K562 (cell line): Measurements from ENCODE around the gene MYO1E. TPM values are rescaled to one million over a fixed set of nuclear protein-coding genes. Genes with fewer than 3 reads are reported as not detected.

Experiments used
- ATAC-seq: fragments of 200-7000 bp; cut with Tn5 transposase; 3 replicates; pipeline ENCODE4 v1.9.1; 2020; ENCODE audit warnings: moderate library complexity
- BruUV-seq: library from RNA; stranded (reverse); fragments of 400-500 nt; replicated peaks from 2 replicates; lab custom pipeline; 2021; lab: Mats Ljungman, UMichigan
- CTCF ChIA-PET: fragments of 300-600 bp; formaldehyde crosslinking; extraction: SDS; loops from one replicate; lab custom pipeline; 2021; ENCODE audit warnings: low intra/inter-chr PET ratio; lab: Yijun Ruan, JAX
- POLR2A ChIA-PET: fragments of 300-600, 350-650 bp; sonication (Branson Sonifier 250); formaldehyde crosslinking; extraction: SDS; loops from one replicate; lab custom pipeline; 2021; ENCODE audit warnings: antibody characterized with exemption, inconsistent platforms; lab: Yijun Ruan, JAX
- DNase-seq, 4 experiments: peaks; one replicate each; pipeline versions ENCODE4 v3.0.0 to v3.0.0-alpha.2; 2011 to 2018; ENCODE audit warnings: low spot score in 3 of 4, mixed read lengths in 3 of 4; ENCODE audit errors: extremely low read depth in 1 of 4
- FAIRE-seq: peaks from 2 replicates; lab custom pipeline; 2011; peaks lifted over from hg19 to GRCh38; lab: Jason Lieb, UNC
- H2AFZ ChIP-seq: 2 replicates; pipeline ENCODE4 v1.6.0; 2011; ENCODE audit warnings: low read depth, low read length, control low read depth, inconsistent platforms
- H3K27ac ChIP-seq: fragments of 200-600 bp; 3 replicates; pipeline ENCODE4 v1.8.0; 2011; ENCODE audit warnings: low read depth, mild to moderate bottlenecking, control low read depth, inconsistent platforms, low read length, moderate library complexity, mixed read lengths; ENCODE audit errors: extremely low read depth
- H3K27me3 ChIP-seq, 2 experiments: fragments of 300-600 bp in 1 of 2; 2 replicates in 1 of 2; 3 replicates in 1 of 2; pipeline versions ENCODE4 v1.6.0 to v1.8.0; 2011; ENCODE audit warnings: inconsistent platforms in 2 of 2, low read length in 2 of 2, mild to moderate bottlenecking in 1 of 2, mixed read lengths in 1 of 2, moderate library complexity in 1 of 2; ENCODE audit not compliant: control insufficient read depth in 2 of 2, insufficient read depth in 2 of 2
- H3K36me3 ChIP-seq: fragments of 300-600 bp; 3 replicates; pipeline ENCODE4 v1.8.0; 2011; ENCODE audit warnings: mild to moderate bottlenecking, low read length, inconsistent platforms; ENCODE audit not compliant: control insufficient read depth, insufficient read depth
- H3K4me1 ChIP-seq, 2 experiments: fragments of 200-600 bp in 1 of 2; replicated peaks in 1 of 2; 2 replicates in 1 of 2; 3 replicates in 1 of 2; pipeline versions ENCODE4 v1.5.1 to v1.8.0; 2011; ENCODE audit warnings: inconsistent platforms in 2 of 2, low read length in 2 of 2, mild to moderate bottlenecking in 1 of 2, mixed read lengths in 1 of 2, moderate library complexity in 1 of 2; ENCODE audit not compliant: control insufficient read depth in 2 of 2, insufficient read depth in 2 of 2
- H3K4me2 ChIP-seq: 2 replicates; pipeline ENCODE4 v1.6.1; 2011; ENCODE audit warnings: low read length, control low read depth, inconsistent platforms, mixed read lengths; ENCODE audit not compliant: insufficient read depth
- H3K4me3 ChIP-seq: fragments of 200-600 bp; sonication (generic), shearing (Covaris generic); 2 replicates; pipeline ENCODE4 v1.5.1; 2016; ENCODE audit warnings: control low read depth, inconsistent platforms
- H3K79me2 ChIP-seq: fragments of 200-600 bp; 3 replicates; pipeline ENCODE4 v1.8.0; 2011; ENCODE audit warnings: low read length, inconsistent platforms; ENCODE audit not compliant: control insufficient read depth, insufficient read depth
- H3K9ac ChIP-seq, 2 experiments: 2 replicates each; pipeline versions ENCODE4 v1.6.0 to v1.6.1; 2011; ENCODE audit warnings: low read depth in 2 of 2, low read length in 2 of 2, control low read depth in 1 of 2, inconsistent platforms in 1 of 2, mild to moderate bottlenecking in 1 of 2, mixed read lengths in 1 of 2; ENCODE audit not compliant: insufficient read depth in 1 of 2
- H3K9me1 ChIP-seq: one replicate; pipeline ENCODE4 v1.6.0; 2011; ENCODE audit warnings: inconsistent platforms, mild to moderate bottlenecking, low read length, moderate library complexity; ENCODE audit not compliant: control insufficient read depth, insufficient read depth
- H3K9me3 ChIP-seq: replicated peaks from 2 replicates; pipeline ENCODE4 v1.5.1; 2011; ENCODE audit warnings: low read depth, low read length, inconsistent platforms; ENCODE audit not compliant: control insufficient read depth, insufficient read depth
- H4K20me1 ChIP-seq: replicated peaks from 2 replicates; pipeline ENCODE4 v1.6.1; 2011; ENCODE audit warnings: low read length, inconsistent platforms, mixed read lengths; ENCODE audit not compliant: control insufficient read depth, insufficient read depth
- ETV1 ChIP-seq: fragments of 450-650 bp; conservative IDR thresholded peaks from 2 replicates; pipeline ENCODE4 v1.6.1; 2016; ENCODE audit warnings: missing genetic modification characterization, control low read depth, low read depth, missing compliant biosample characterization
- HDAC2 ChIP-seq: fragments of 450-650 bp; IDR thresholded peaks from 2 replicates; pipeline ENCODE4 v1.6.1; 2016; ENCODE audit warnings: mild to moderate bottlenecking
- POLR2G ChIP-seq: fragments of 200-400 bp; formaldehyde crosslinking; IDR thresholded peaks from 2 replicates; pipeline ENCODE4 v1.6.1; 2017; ENCODE audit warnings: low read depth, mild to moderate bottlenecking, antibody characterized with exemption, low read length, moderate library complexity
- RFX5 ChIP-seq: IDR thresholded peaks from 2 replicates; pipeline ENCODE4 v1.6.1; 2011; ENCODE audit warnings: low read depth, mild to moderate bottlenecking, improper control_type of control experiment, low read length
- SNAPC5 ChIP-seq: fragments of 250-450 bp; sonication (Bioruptor Pico); IDR thresholded peaks from 2 replicates; pipeline ENCODE4 v1.8.0; 2021; ENCODE audit warnings: moderate library complexity, mild to moderate bottlenecking, inconsistent platforms
- XRCC5 ChIP-seq: fragments of 200-400 bp; formaldehyde crosslinking; IDR thresholded peaks from 2 replicates; pipeline ENCODE4 v1.6.1; 2017; ENCODE audit warnings: low read depth, mild to moderate bottlenecking, low read length
- ZNF121 ChIP-seq: sonication (generic); formaldehyde crosslinking; conservative IDR thresholded peaks from 2 replicates; pipeline ENCODE4 v1.8.0; 2022; ENCODE audit warnings: missing genetic modification reagents
- ZZZ3 ChIP-seq: fragments of 450-650 bp; IDR thresholded peaks from 2 replicates; pipeline ENCODE4 v1.6.1; 2016; ENCODE audit warnings: antibody characterized with exemption, mild to moderate bottlenecking, moderate library complexity
- WGBS: fragments of 100-300 bp; shearing (Covaris generic); methylation state at CpG from one replicate; pipeline ENCODE4 v1.1.6; 2016; ENCODE audit warnings: low coverage, mixed read lengths; ENCODE audit not compliant: insufficient coverage; ENCODE audit errors: missing lambda C conversion rate; 5-methylcytosine and 5-hydroxymethylcytosine counted together
- in situ Hi-C: fragments of 300-500 bp; cut with MboI; formaldehyde crosslinking; loops from 4 replicates; pipeline ENCODE4 v1.15.0; 2018; ENCODE audit warnings: inconsistent platforms, mixed read lengths
- intact Hi-C: fragments of 100-400 bp; cut with micrococcal nuclease; formaldehyde crosslinking; loops from 2 replicates; pipeline ENCODE4 v1.14.2; 2022
- polyA plus RNA-seq, 8 experiments: library from polyadenylated mRNA; depleted of rRNA in 4 of 8; stranded (reverse) in 5 of 8; unstranded in 3 of 8; fragments of >200 nt; fragmentation: Nextera tagmentation in 2 of 8; fragmentation: Illumina TruSeq in 1 of 8; extraction: Ambion mirVana in 2 of 8; extraction: Trizol in 1 of 8; gene quantifications; 2 replicates each; pipeline versions ENCODE4 v1.2.1 to v1.2.3, GENCODE V29; 2011 to 2014; ENCODE audit warnings: inconsistent platforms in 1 of 8, missing spikeins in 1 of 8
- total RNA-seq, 7 experiments: library from RNA; depleted of rRNA in 6 of 7; stranded (reverse); fragments of >200 nt in 6 of 7; fragmentation: Illumina TruSeq in 2 of 7; extraction: Trizol in 2 of 7; gene quantifications; 2 replicates each; pipeline versions ENCODE4 v1.2.1 to v1.2.3, GENCODE V29; 2011 to 2021; ENCODE audit warnings: low replicate concordance in 1 of 7

MYO1E gene
- total and polyA plus RNA-seq, 9 of the 15 experiments (the other 6 are each of a cell fraction or from before 2014, with no cell fraction given), result under 0.01 to 0.44 (median 0.01) TPM; not detected in 6

DNA sequence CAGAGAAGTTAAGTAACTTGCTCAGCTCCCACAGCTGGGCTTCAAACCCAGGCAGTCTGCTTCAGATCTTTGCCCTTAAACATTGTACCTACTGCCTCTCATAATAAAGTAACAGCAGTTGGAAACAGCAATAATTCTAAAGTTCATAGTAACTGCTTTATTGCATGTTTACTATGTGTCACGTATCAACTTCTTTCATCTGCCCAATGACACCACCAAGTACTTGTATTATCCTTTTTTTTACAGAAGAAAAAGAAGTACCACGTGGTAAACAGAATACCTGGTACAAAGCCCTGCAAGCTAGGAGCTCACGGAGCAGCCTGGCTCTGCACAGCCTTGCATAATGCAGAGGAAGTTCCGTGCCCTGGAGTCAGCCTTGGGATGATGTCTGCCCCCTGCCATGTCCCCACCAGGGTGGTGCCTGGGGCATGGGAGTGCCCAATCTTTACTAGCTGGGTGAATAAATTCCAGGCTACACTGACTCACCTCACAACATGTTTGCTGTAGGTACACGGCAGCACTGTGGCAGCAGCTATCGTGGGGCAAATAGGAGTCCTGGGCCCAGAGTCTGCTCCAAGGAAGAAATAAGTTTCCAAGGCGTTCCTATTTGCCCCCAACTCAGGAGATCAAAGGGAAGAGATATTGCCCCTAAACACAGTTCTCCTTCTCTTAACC is 88.8 kb downstream of the MYO1E start (continued):
- TF ChIP-seq ZZZ3 (no peak), ETV1 (tag) (no peak), RFX5 (no peak), POLR2G (no peak)

GRCh38 chr15:59282515-59283337 is 89.9 kb downstream of the MYO1E start:
- intact Hi-C loops, result no loop called here
- BruUV-seq, result no TSS peak
- Histone ChIP-seq H3K9me1 (no peaks in the 10 kb centered on the region), H3K9ac (no peak overlapping the region), H3K4me1 (no peaks in the 10 kb centered on the region), H4K20me1 (no peaks in the 10 kb centered on the region), H3K4me2 (no peak overlapping the region), H3K4me3 (no peak overlapping the region), H3K27ac (no peak overlapping the region), H3K27me3 (peaks cover 11 to 32% of the 10 kb centered on the region in 2 experiments; a peak in 3 of 5 replicates), H3K9me3 (no peaks in the 10 kb centered on the region), H3K36me3 (no peaks in the 10 kb centered on the region), H2AFZ (no peak overlapping the region), H3K79me2 (no peaks in the 10 kb centered on the region)
- POLR2A ChIA-PET, result no interaction called here
- FAIRE-seq (no peak), DNase-seq (no peak), ATAC-seq (no peak)
- in situ Hi-C loops, result no loop called here
- WGBS, result 17% methylated on average over 9 of the region's 14 CpGs
- CTCF ChIA-PET, result no interaction called here
- peak; percentile 39; the same call in 1 of the 2 replicates for TF ChIP-seq ZNF121 (CRISPR knock-in tag)
- no peak for TF ChIP-seq SNAPC5 (CRISPR knock-in tag)
- TF ChIP-seq HDAC2, result no peak
- no peak for TF ChIP-seq XRCC5
